Activated CD8-positive, alpha-beta T cell treated with anti-CD3 and anti-CD28 coated beads, Interleukin-2, amount 10 ng/mL, durations not matched to agents 7 days and 5 days (primary cell): ENCODE data around the gene IST1. TPM values are rescaled to one million over a fixed set of nuclear protein-coding genes. Genes with fewer than 3 reads are reported as not detected.

Experiments used
- ATAC-seq: fragments of 150-1000 bp; cut with Tn5 transposase; one replicate; pipeline ENCODE4 v1.10.0; 2021; ENCODE audit warnings: moderate library complexity
- CTCF ChIA-PET: fragments of 350-600 bp; sonication (Branson Sonifier 250); formaldehyde crosslinking; loops from one replicate; lab custom pipeline; 2021; ENCODE audit warnings: antibody characterized with exemption; lab: Charles Lee
- POLR2A ChIA-PET: fragments of 350-600 bp; sonication (Branson Sonifier 250); formaldehyde crosslinking; loops from one replicate; lab custom pipeline; 2021; ENCODE audit warnings: antibody characterized with exemption; lab: Charles Lee
- DNase-seq: peaks from one replicate; pipeline ENCODE4 v3.0.0-alpha.2; 2020
- H3K27ac Mint-ChIP-seq: one replicate; pipeline ENCODE4 v1.8.0; 2021; ENCODE audit warnings: mild to moderate bottlenecking, mixed read lengths
- H3K27me3 Mint-ChIP-seq: one replicate; pipeline ENCODE4 v1.8.0; 2021; ENCODE audit warnings: low read depth, mixed read lengths
- H3K36me3 Mint-ChIP-seq: one replicate; pipeline ENCODE4 v1.8.0; 2021; ENCODE audit warnings: low read depth, mixed read lengths
- H3K4me1 Mint-ChIP-seq: one replicate; pipeline ENCODE4 v1.8.0; 2021; ENCODE audit warnings: low read depth, mixed read lengths
- H3K4me3 Mint-ChIP-seq: one replicate; pipeline ENCODE4 v1.8.0; 2021; ENCODE audit warnings: mild to moderate bottlenecking, mixed read lengths
- H3K9me3 Mint-ChIP-seq: one replicate; pipeline ENCODE4 v1.8.0; 2022; ENCODE audit warnings: mixed read lengths; ENCODE audit not compliant: insufficient read depth
- total RNA-seq, 2 experiments: library from RNA; stranded (reverse); gene quantifications; one replicate each; pipeline ENCODE4 v1.2.3, GENCODE V29; 2021

IST1 gene
- total RNA-seq, 2 experiments from 2014 or later, result 155 to 174 TPM

DNA sequence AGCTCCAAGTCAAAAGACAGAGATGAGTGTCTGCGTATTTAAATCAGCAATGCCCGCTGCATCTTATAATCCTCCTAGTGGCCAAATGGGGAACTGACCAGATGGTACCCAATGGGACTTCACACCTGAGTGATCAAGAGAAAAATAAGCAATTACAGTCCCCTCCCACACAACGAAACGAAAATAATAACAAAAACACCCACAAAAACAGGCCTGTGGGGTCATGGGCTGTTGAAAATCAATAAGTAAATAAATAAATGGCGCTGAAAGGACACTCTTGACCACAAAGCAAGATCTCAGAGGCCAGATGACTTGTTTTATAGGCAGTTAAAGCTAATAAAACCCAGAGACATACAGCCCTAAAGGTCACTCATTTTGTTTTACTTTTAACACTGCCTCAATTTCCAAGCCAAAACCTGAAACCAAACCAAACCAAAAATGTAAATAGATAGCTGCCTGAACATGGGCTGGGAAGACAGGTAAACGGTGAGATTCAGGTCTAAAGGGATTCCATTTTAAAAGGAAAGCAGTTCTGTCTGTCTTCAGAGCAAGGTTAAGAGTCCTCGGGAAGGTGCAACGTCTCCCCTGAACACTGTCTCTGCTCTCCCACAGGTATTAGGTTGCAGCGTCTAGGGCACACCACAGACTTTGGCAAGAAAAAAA, 12.7 kb upstream of the IST1 start:
- Mint-ChIP-seq H3K27me3 (peaks cover 21% of the 10 kb centered on the region), H3K27ac (peak overlapping the region; percentile 47), H3K9me3 (no peaks in the 10 kb centered on the region), H3K36me3 (peaks cover 14% of the 10 kb centered on the region), H3K4me3 (peak overlapping the region; percentile 74), H3K4me1 (peaks cover 48% of the 10 kb centered on the region)
- CTCF ChIA-PET, result interaction anchor here (0.6 to 5.3 kb wide), 43 partner anchors 11 to 470 kb away, joined by 3 to 80 read pairs (median 5); partner anchors contain the start of genes AP1G1, ATXN1L, DHODH and IST1
- peak; percentile 49 for ATAC-seq
- peak; percentile 90 for DNase-seq
- POLR2A ChIA-PET, result interaction anchor here (0.5 to 4.4 kb wide), 11 partner anchors 10 to 206 kb away, joined by 3 to 42 read pairs (median 5); partner anchors contain the start of genes AP1G1, ATXN1L and IST1

DNA sequence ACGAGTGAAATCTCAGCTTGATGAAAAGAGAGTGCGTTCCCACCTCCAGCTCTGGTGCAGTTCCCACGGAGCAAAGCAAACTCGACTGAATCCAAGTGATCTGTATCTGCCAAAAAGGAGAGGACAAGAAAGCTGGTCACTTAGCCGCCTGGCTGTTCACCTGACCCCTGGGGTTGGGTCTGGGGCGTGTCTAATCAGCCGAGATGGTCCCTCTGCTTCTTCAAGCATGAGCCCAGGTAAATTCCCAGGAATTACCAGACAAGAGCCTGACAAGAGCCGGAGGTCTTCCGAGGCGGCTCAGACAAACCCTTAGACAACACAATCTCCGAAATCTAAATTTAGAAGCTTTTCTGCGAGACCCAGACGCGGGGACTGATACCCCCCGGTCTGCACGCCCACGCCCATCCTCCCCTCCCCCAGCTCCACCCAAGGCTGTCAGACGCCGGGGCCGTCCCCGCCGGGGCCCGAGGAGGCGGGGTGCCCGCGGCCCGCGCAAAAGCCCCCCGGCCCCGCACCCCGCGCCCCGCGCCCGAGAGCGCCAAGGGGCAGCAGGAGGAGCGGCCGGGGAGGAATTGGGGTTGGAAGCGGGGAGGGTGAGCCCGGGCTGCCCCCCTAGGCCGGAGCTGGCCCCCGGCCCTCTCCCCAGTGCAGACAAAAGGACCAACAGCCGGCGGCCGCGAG, 12.0 kb upstream of the IST1 start:
- H3K27me3 Mint-ChIP-seq, result peaks cover 21% of the 10 kb centered on the region
- peak; percentile 21 for ATAC-seq
- POLR2A ChIA-PET, result interaction anchor here (0.6 to 4.4 kb wide), 10 partner anchors 11 to 78 kb away, joined by 3 to 42 read pairs (median 6); partner anchors contain the start of genes AP1G1, ATXN1L and IST1
- H3K4me1 Mint-ChIP-seq, result peaks cover 48% of the 10 kb centered on the region
- H3K27ac Mint-ChIP-seq, result peak overlapping the region; percentile 47
- CTCF ChIA-PET, result interaction anchor here (0.6 to 5.3 kb wide), 32 partner anchors 10 to 471 kb away, joined by 3 to 80 read pairs (median 6); partner anchors contain the start of genes AP1G1, ATXN1L, DHODH and IST1
- no peaks in the 10 kb centered on the region for H3K9me3 Mint-ChIP-seq
- DNase-seq, result peak; percentile 51
- peaks cover 14% of the 10 kb centered on the region for H3K36me3 Mint-ChIP-seq
- H3K4me3 Mint-ChIP-seq, result peak overlapping the region; percentile 74

DNA sequence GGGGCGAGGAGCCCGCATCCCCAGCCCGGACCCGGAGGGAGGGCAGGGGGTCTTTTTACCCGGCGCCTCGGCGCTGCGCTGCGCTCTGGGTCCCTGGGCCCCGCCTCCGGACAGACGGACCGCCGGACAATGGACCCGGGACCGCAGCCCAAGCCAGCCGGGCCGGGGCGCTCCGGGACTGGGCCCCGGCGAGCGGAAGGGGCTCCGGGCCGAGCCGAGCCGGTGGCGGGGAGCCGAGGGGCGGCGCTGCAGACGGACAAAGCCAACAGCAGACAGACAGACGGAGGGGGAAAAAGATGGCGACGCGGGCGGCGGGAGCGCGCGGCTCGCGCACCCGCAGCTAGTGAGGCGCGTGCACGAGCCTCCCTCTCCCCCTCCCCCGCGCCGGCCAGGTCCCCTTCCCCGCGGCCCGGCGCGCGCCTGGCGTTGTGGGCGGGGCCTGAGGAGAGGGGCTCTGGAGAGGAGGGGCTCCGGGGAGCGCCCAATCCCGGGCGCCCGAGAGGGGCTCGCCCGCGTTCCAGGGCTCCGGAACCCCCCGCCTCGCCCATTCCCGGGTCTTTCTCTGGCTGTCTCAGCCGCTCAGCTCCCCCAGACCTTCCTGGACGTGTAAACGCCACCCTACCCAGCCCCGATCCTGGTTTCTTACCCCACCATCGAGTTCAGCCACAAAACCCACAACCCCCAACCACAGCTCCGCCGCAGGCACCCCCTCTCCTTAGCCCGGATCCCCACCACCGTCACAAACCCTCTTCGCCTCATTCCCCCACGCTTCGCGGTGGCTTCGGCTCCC, 11.3 kb upstream of the IST1 start, which contains the start of gene ZNF821:
Gene ZNF821 (minus strand): TSS at position 334 of the 790 bp plus-strand sequence. CDS start 4,236 bp downstream, outside the sequence.
- peaks cover 21% of the 10 kb centered on the region for H3K27me3 Mint-ChIP-seq
- CTCF ChIA-PET, result interaction anchor here (1.1 to 5.3 kb wide), 11 partner anchors 9 to 78 kb away, joined by 3 to 80 read pairs (median 29); partner anchors contain the start of genes AP1G1, ATXN1L and IST1
- DNase-seq (peak; percentile 73), ATAC-seq (peak; percentile 60)
- H3K9me3 Mint-ChIP-seq, result no peaks in the 10 kb centered on the region
- H3K36me3 Mint-ChIP-seq, result peaks cover 12% of the 10 kb centered on the region
- peaks cover 48% of the 10 kb centered on the region for H3K4me1 Mint-ChIP-seq
- peak within 1 kb of the TSS; percentile 90 for H3K4me3 Mint-ChIP-seq
- peak within 1 kb of the TSS; percentile 89 for H3K27ac Mint-ChIP-seq
- POLR2A ChIA-PET, result interaction anchor here (0.9 to 4.4 kb wide), 7 partner anchors 11 to 78 kb away, joined by 3 to 30 read pairs (median 6); partner anchors contain the start of genes AP1G1, ATXN1L and IST1

DNA sequence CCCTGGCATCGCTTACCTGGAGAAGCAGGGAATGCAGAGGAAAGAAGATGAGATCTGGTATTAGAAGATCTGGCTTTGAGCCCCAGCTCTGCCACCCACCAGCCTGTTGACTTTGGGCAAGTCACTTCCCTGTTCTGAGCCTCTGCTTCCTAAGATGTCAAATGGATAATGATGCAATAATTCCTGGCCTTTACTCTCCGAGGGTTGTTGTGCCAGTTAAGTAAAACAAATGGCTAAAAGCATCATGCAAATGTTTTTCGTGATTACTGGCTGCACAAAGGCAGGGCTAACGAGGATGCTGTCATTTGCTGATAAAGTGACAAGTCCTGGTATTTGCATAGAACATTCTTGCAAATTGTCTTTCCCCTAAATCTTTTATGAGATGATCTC, 10.1 kb upstream of the IST1 start:
- ChIA-PET CTCF (interaction anchor here (1.0 to 5.3 kb wide), 2 partner anchors 8 to 13 kb away, joined by 3 to 65 read pairs; partner anchors contain the start of gene IST1), POLR2A (interaction anchor here (0.7 to 3.5 kb wide), 2 partner anchors 10 to 11 kb away, joined by 5 to 27 read pairs; partner anchors contain the start of gene IST1)
- no peaks in the 10 kb centered on the region for H3K36me3 Mint-ChIP-seq
- H3K27ac Mint-ChIP-seq, result peak overlapping the region; percentile 43
- peaks cover 19% of the 10 kb centered on the region for H3K27me3 Mint-ChIP-seq
- peak overlapping the region; percentile 62 for H3K4me3 Mint-ChIP-seq
- DNase-seq, result no peak
- ATAC-seq, result no peak
- no peaks in the 10 kb centered on the region for H3K9me3 Mint-ChIP-seq
- H3K4me1 Mint-ChIP-seq, result peaks cover 40% of the 10 kb centered on the region

DNA sequence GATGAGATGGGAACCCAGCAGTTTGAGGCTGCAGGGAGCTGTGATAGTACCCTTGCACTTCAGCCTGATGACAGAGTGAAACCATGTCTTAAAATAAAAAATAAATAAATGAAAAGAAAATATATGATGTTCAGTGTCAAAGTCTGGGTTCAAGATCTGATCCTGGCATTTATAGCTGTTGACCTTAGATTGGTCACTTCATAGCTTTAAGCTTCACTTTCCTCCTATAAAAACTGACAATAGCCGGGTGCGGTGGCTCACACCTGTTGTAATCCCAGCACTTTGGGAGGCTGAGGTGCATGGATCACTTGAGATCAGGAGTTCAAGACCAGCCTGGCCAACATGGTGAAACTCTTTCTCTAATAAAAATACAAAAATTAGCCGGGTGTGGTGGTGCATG, 6.2 kb upstream of the IST1 start:
- Mint-ChIP-seq H3K9me3 (no peaks in the 10 kb centered on the region), H3K27me3 (peaks cover 19% of the 10 kb centered on the region), H3K4me1 (peaks cover 18% of the 10 kb centered on the region), H3K4me3 (no peak overlapping the region), H3K36me3 (no peaks in the 10 kb centered on the region), H3K27ac (no peak overlapping the region)
- ATAC-seq, result no peak
- ChIA-PET CTCF (no interaction called here), POLR2A (interaction anchor here (0.6 to 1.4 kb wide), 2 partner anchors 81 to 203 kb away, joined by 3 to 4 read pairs; partner anchors contain the start of gene AP1G1)
- no peak for DNase-seq

DNA sequence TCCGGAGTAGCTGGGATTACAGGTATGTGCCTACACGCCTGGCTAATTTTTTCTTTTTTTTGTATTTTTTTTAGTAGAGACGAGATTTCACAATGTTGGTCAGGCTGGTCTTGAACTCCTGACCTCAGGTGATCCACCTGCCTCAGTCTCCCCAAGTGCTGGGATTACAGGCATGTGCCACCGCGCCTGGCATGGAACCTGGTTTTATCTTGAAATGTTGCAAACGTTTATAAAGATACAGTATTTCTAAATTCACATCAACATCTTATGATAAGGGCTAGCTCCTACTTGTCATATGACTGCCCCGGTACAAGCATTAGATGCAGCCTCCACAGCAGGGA, 1.5 kb upstream of the IST1 start:
- peaks cover 17% of the 10 kb centered on the region for H3K4me1 Mint-ChIP-seq
- ATAC-seq (no peak), DNase-seq (no peak)
- H3K4me3 Mint-ChIP-seq, result peak overlapping the region; percentile 97
- POLR2A ChIA-PET, result interaction anchor here (0.6 to 3.1 kb wide), 6 partner anchors 10 to 114 kb away, joined by 3 to 28 read pairs (median 4); partner anchors contain the start of genes AP1G1 and ZNF821
- CTCF ChIA-PET, result interaction anchor here (0.8 to 6.5 kb wide), 7 partner anchors 9 to 86 kb away, joined by 3 to 65 read pairs (median 3); partner anchors contain the start of genes AP1G1 and ZNF821
- H3K27ac Mint-ChIP-seq, result peak overlapping the region; percentile 97
- peaks cover 4% of the 10 kb centered on the region for H3K27me3 Mint-ChIP-seq
- no peaks in the 10 kb centered on the region for H3K9me3 Mint-ChIP-seq
- peaks cover 12% of the 10 kb centered on the region for H3K36me3 Mint-ChIP-seq

DNA sequence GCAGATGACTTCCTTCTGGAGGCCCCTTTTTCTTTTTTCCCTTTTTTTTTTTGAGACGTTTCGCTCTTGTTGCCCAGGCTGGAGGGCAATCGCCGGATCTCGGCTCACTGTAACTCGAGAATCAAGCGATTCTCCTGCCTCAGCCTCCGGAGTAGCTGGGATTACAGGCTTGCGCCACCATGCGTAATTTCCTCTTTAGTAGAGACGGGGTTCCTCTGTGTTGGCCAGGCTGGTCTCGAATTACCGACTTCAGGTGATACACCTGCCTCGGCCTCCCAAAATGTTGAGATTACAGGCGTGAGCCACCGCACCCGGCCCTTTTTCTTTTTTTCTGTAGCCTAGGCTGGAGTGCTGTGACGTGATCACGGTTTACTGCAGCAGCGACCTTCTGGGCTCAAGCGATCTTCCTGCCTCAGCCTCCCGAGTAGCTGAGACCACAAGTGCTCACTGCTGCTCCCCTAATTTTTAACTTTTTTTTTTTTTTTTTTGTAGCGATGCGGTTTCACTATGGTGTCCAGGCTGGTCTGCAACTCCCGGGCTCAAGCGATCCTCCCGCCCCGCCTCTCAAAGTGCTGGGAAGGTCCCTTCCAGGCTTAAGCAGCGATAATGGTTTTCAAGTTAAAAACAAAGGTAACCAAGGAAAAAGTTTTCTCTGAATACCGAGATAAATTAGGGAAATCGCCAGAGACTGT, 956 bp upstream of the IST1 start:
- POLR2A ChIA-PET, result interaction anchor here (0.6 to 3.1 kb wide), 7 partner anchors 11 to 86 kb away, joined by 3 to 28 read pairs (median 4); partner anchors contain the start of genes AP1G1 and ZNF821
- peak overlapping the region; percentile 97 for H3K4me3 Mint-ChIP-seq
- H3K36me3 Mint-ChIP-seq, result peaks cover 14% of the 10 kb centered on the region
- ATAC-seq (peak; percentile 12), DNase-seq (peak; percentile 44)
- peaks cover 20% of the 10 kb centered on the region for H3K4me1 Mint-ChIP-seq
- H3K27ac Mint-ChIP-seq, result peak overlapping the region; percentile 97
- no peaks in the 10 kb centered on the region for H3K9me3 Mint-ChIP-seq
- CTCF ChIA-PET, result interaction anchor here (0.8 to 6.5 kb wide), 7 partner anchors 9 to 86 kb away, joined by 3 to 65 read pairs (median 3); partner anchors contain the start of genes AP1G1 and ZNF821
- H3K27me3 Mint-ChIP-seq, result peaks cover 4% of the 10 kb centered on the region

DNA sequence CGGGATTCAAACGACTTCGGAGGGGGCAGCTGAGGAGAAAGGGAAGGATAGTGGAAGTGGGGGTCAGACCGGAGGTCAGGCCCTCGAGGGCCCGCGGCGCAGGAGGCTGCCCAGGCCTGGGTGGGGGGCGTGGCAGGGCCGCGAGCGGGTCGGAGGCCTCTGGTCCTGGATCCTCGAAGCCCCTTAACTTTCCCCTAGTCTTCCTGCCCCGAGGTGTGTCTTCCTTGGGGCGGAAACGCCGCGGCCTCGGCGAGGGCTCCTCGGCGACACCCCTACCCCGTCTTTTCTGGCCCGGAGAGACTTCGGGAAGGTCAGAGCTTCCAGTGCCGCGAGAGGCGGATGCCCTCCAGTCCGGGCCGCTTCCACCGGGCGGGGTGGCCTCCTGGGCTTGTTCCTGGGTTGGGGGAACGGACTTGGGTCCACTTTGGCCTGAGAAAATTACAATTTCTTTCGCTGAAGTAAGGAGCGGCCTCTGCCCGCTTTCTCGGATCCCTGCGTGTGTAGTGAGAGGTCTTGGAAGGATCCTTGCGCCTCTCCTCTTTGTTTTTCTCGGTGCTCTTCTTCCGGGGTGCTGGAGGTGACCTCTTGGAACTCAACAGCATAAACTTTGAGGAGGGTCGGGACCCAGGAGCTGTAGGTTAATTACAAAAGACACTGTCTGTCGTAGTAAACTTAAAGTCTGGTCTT, 491 bp downstream of the IST1 start:
- H3K9me3 Mint-ChIP-seq, result no peaks in the 10 kb centered on the region
- H3K4me3 Mint-ChIP-seq, result peak overlapping the region; percentile 97
- DNase-seq (no peak), ATAC-seq (peak; percentile 37)
- peaks cover 28% of the 10 kb centered on the region for H3K4me1 Mint-ChIP-seq
- no peaks in the 10 kb centered on the region for H3K27me3 Mint-ChIP-seq
- peaks cover 14% of the 10 kb centered on the region for H3K36me3 Mint-ChIP-seq
- CTCF ChIA-PET, result interaction anchor here (1.6 to 6.5 kb wide), 2 partner anchors 12 to 66 kb away, joined by 6 to 65 read pairs; partner anchors contain the start of gene ZNF821
- peak overlapping the region; percentile 97 for H3K27ac Mint-ChIP-seq
- POLR2A ChIA-PET, result interaction anchor here (0.9 to 3.1 kb wide), 7 partner anchors 9 to 87 kb away, joined by 3 to 28 read pairs (median 5); partner anchors contain the start of genes AP1G1, ATXN1L and ZNF821

DNA sequence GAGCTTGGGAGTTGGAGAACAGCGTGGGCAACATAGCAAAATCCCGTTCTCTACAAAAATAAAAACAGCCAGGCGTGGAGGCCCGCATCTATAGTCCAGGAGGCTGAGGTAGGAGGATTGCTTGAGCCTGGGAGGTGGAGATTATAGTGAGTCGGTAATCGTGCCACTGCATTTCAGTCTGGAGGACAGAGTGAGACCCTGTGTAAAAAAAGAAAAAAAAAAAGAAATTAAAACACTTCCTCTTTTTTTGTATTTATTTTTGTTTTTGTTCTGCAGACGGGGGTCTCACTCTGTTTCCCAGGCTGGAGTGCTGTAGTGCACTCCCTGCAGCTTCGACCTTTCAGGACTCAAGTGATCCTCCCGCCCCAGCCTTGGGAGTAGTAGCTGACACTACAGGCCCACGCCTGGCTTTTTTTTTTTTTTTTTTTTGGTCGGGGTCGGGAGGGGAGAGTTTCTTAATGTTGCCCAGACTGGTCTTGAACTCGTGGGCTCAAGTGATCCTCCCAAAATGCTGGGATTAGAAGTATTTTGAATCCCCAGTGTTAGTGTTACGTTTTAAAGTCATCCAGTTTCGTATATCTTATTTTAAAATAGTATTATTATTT, 1.5 kb downstream of the IST1 start:
- ATAC-seq (no peak), DNase-seq (no peak)
- H3K36me3 Mint-ChIP-seq, result peaks cover 14% of the 10 kb centered on the region
- H3K4me1 Mint-ChIP-seq, result peaks cover 25% of the 10 kb centered on the region
- ChIA-PET CTCF (interaction anchor here (1.0 to 6.5 kb wide), 5 partner anchors 14 to 65 kb away, joined by 3 to 65 read pairs (median 6); partner anchors contain the start of gene ZNF821), POLR2A (interaction anchor here (0.9 to 3.1 kb wide), 5 partner anchors 8 to 88 kb away, joined by 5 to 28 read pairs (median 7); partner anchors contain the start of genes AP1G1, ATXN1L and ZNF821)
- no peaks in the 10 kb centered on the region for H3K9me3 Mint-ChIP-seq
- H3K27me3 Mint-ChIP-seq, result no peaks in the 10 kb centered on the region
- peak overlapping the region; percentile 67 for H3K27ac Mint-ChIP-seq
- peak overlapping the region; percentile 97 for H3K4me3 Mint-ChIP-seq
